Measurements from ENCODE around the gene PLRG1.

GRCh38 chr4:154507156-154507555 lies 43.0 kb downstream of the PLRG1 start:
- TF ChIP-seq TAF1 (conservative IDR thresholded peaks at IDR 0.05) (no peak), CTCF (IDR thresholded peaks at IDR 0.05; ENCODE audit: low read depth, low read length, missing input control) (no peak), REST (IDR thresholded peaks at IDR 0.05) (no peak), YY1 (IDR thresholded peaks at IDR 0.05) (no peak), MAX (IDR thresholded peaks at IDR 0.05) (no peak), RXRA (IDR thresholded peaks at IDR 0.05) (no peak), SP1 (IDR thresholded peaks at IDR 0.05) (no peak), RAD21 (IDR thresholded peaks at IDR 0.05) (no peak), FOXA1 (IDR thresholded peaks at IDR 0.05) (no peak), JUND (IDR thresholded peaks at IDR 0.05) (no peak), GABPA (IDR thresholded peaks at IDR 0.05 in 1 of 2, conservative IDR thresholded peaks at IDR 0.05 in 1 of 2) (no peak), HNF4G (IDR thresholded peaks at IDR 0.05) (no peak)

All from liver (tissue), 3 donors.